Measurements from ENCODE around the gene APCDD1. TPM values are rescaled to one million over a fixed set of nuclear protein-coding genes. Genes with fewer than 3 reads are reported as not detected.

Gene APCDD1
- total RNA-seq, 4 donors from 2014 or later, result 30.7 to 51.8 (median 43.4) TPM

DNA sequence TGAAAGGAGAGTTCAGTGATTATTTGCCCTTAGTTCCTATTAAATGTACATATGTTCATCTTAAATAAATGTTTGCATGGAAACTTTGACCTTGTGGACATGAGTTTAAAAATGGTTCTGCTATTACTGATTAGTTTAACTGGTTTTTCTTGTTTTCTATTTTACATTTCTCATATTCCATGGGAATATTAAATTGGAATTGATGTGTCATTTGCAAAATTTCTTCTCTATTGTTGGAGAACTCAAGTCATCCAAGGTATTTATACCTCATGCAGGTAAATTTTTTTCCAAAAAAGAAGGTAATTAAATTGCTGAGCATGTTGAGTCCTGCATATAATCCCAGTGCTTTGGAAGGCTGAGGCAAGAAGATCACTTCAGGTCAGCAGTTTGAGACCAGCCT, 45.4 kb upstream of the APCDD1 start:
- Histone ChIP-seq H3K36me3 (no peaks in the 10 kb centered on the region), H3K27me3 (peaks cover 0 to 15% (median 0%) of the 10 kb centered on the region in 4 donors), H3K27ac (replicated peaks in 1 of 4) (no peak overlapping the region), H3K4me1 (peaks cover 0 to 2% (median 0%) of the 10 kb centered on the region in 4 donors), H3K4me3 (no peak overlapping the region), H3K9me3 (no peaks in the 10 kb centered on the region)
- TF ChIP-seq, protein P1, sequence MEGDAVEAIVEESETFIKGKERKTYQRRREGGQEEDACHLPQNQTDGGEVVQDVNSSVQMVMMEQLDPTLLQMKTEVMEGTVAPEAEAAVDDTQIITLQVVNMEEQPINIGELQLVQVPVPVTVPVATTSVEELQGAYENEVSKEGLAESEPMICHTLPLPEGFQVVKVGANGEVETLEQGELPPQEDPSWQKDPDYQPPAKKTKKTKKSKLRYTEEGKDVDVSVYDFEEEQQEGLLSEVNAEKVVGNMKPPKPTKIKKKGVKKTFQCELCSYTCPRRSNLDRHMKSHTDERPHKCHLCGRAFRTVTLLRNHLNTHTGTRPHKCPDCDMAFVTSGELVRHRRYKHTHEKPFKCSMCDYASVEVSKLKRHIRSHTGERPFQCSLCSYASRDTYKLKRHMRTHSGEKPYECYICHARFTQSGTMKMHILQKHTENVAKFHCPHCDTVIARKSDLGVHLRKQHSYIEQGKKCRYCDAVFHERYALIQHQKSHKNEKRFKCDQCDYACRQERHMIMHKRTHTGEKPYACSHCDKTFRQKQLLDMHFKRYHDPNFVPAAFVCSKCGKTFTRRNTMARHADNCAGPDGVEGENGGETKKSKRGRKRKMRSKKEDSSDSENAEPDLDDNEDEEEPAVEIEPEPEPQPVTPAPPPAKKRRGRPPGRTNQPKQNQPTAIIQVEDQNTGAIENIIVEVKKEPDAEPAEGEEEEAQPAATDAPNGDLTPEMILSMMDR (IDR thresholded peaks at IDR 0.05), result no peak
- TF ChIP-seq POLR2A (IDR thresholded peaks at IDR 0.05; ENCODE audit: low read depth) (no peak), EP300 (IDR thresholded peaks at IDR 0.05) (no peak), POLR2AphosphoS5 (IDR thresholded peaks at IDR 0.05) (no peak)
- no peak for DNase-seq (ENCODE audit: extremely low spot score)
- intact Hi-C loops (cut with DNase I), result no loop called here

DNA sequence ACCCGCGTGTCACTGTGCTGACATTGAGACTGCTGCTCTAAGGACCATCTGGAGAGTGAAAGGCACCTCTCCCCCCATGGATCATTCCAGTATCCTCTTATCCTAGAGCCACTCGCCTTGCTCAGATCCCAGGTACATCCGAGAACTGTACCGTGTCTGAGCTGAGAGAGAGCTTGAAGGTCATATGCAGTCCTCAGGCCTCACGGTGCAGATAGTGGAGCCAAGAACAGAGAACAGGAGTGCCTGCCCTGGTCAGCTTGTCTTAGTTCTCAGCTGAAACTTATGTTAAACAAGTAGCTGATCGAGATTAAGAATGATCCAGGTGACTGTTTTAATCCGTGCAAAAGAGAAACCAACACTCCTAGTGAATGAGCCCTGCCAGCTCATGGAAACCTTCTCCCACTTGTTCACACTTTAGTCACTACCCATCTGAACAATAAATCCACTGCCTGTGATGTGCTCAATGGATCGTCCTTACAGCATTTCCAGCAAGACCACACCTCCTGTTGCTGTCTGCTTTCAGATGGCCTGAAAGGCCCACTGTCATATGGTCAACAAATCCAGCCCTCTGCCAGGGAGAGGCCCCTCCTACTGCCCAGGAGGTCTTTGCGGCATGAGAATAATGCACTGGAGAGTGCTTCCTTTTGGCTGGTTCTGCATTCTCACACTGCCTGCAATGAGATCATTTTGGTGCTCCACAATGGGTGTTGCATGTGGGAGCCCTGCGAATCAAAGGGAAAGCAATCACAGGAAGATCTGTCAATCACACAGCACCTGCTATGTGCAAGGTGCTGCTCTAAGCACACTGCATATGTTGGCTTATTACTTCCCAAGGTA, 43.7 kb upstream of the APCDD1 start:
- intact Hi-C loops (cut with DNase I), result no loop called here
- Histone ChIP-seq H3K9me3 (no peaks in the 10 kb centered on the region), H3K27ac (replicated peaks in 1 of 4) (no peak overlapping the region), H3K27me3 (peaks cover 0 to 9% (median 0%) of the 10 kb centered on the region in 4 donors), H3K4me3 (no peak overlapping the region), H3K36me3 (no peaks in the 10 kb centered on the region), H3K4me1 (no peaks in the 10 kb centered on the region)
- TF ChIP-seq, protein P1 (IDR thresholded peaks at IDR 0.05), result no peak
- no peak for TF ChIP-seq POLR2AphosphoS5 (IDR thresholded peaks at IDR 0.05)
- TF ChIP-seq EP300 (IDR thresholded peaks at IDR 0.05), result no peak
- TF ChIP-seq POLR2A (IDR thresholded peaks at IDR 0.05; ENCODE audit: low read depth), result no peak
- peak; percentile 90 for DNase-seq (ENCODE audit: extremely low spot score)
- 75% methylated on average over 11 of the region's 11 CpGs for WGBS

DNA sequence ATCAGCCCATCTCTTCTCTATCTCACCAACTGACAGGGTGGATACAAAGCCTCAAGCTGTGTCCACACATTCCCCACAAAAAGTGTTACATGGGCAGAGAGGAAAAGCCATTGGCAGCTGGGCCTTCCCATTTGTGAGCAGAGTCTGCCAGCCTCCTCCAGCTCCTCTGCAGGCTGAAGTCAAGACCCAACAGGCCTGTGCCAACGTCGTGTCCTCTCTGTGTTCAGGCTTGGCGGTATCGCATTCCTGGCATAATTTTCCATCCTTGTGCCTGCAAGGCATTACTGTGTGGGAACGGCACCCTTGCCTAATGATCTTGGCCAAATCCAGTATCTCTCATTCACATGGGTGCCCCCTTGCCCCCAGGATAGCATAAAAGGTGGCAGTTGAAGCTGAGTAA, 41.5 kb upstream of the APCDD1 start:
- no peaks in the 10 kb centered on the region for H3K27me3 ChIP-seq
- intact Hi-C loops (cut with DNase I), result no loop called here
- TF ChIP-seq, protein P1 (IDR thresholded peaks at IDR 0.05), result no peak
- TF ChIP-seq EP300 (IDR thresholded peaks at IDR 0.05) (no peak), POLR2AphosphoS5 (IDR thresholded peaks at IDR 0.05) (no peak), POLR2A (IDR thresholded peaks at IDR 0.05; ENCODE audit: low read depth) (no peak)
- WGBS, result 83% methylated on average over 5 of the region's 5 CpGs
- H3K36me3 ChIP-seq, result no peaks in the 10 kb centered on the region
- no peak overlapping the region for H3K27ac ChIP-seq (replicated peaks in 1 of 4)
- no peaks in the 10 kb centered on the region for H3K9me3 ChIP-seq
- peak; percentile 66 for DNase-seq (ENCODE audit: extremely low spot score)
- H3K4me3 ChIP-seq, result no peak overlapping the region
- no peaks in the 10 kb centered on the region for H3K4me1 ChIP-seq

DNA sequence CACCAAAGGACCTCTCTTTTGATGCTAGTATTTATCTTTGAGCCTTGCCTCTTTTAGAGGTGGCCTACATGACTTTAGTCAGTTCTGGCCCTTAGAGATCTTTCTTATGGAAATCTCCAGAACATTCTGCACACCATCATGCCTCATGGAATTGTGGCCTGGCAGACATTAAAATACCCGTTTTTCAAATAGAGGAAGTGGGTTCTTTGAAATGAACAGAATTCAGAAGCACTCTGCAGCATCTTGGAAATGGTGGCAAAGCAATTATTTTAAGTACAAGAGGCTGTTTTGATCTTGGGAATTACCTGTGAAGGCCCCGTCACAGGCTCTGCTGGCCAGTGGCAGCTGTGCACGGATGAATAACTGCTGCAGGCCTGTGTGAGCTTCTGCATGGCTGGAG, 40.7 kb upstream of the APCDD1 start:
- no peak for DNase-seq (ENCODE audit: extremely low spot score)
- Histone ChIP-seq H3K36me3 (no peaks in the 10 kb centered on the region), H3K4me1 (no peaks in the 10 kb centered on the region), H3K27ac (replicated peaks in 1 of 4) (no peak overlapping the region), H3K27me3 (no peaks in the 10 kb centered on the region), H3K9me3 (no peaks in the 10 kb centered on the region), H3K4me3 (no peak overlapping the region)
- intact Hi-C loops (cut with DNase I), result no loop called here
- 79% methylated on average over 3 of the region's 3 CpGs for WGBS
- TF ChIP-seq, protein P1 (IDR thresholded peaks at IDR 0.05), result no peak
- no peak for TF ChIP-seq POLR2A (IDR thresholded peaks at IDR 0.05; ENCODE audit: low read depth)
- no peak for TF ChIP-seq POLR2AphosphoS5 (IDR thresholded peaks at IDR 0.05)
- no peak for TF ChIP-seq EP300 (IDR thresholded peaks at IDR 0.05)
